ENCODE measurements around the gene TUBA1A.
A peak's percentile ranks its signal among the peaks of the same experiment; 100 is the strongest.
"Not testable (repeated sequence)": the region's sequence is repeated elsewhere in the genome, so short reads cannot be mapped to it uniquely, and the experiment has no call there.

TUBA1A gene

GRCh38 chr12:49200919-49201594 lies 12.2 kb upstream of the TUBA1A start:
- no peak for DNase-seq

- no peak for DNase-seq
Measured at GRCh38 chr12:49198431-49199155, 9.7 kb upstream of the TUBA1A start.

- DNase-seq = no peak
Measured at GRCh38 chr12:49197256-49197655, 8.4 kb upstream of the TUBA1A start.

GRCh38 chr12:49195736-49196135 lies 6.9 kb upstream of the TUBA1A start:
- DNase-seq = no peak

GRCh38 chr12:49193746-49194145 lies 4.9 kb upstream of the TUBA1A start:
- not testable (repeated sequence) for DNase-seq

GRCh38 chr12:49191498-49191897 lies 2.6 kb upstream of the TUBA1A start:
- DNase-seq = not testable (repeated sequence)

GRCh38 chr12:49190974-49191373 lies 2.1 kb upstream of the TUBA1A start:
- no peak for DNase-seq

GRCh38 chr12:49189731-49190716 lies 1.1 kb upstream of the TUBA1A start:
- no peak for DNase-seq

- DNase-seq = peak; percentile 80
Measured at GRCh38 chr12:49188201-49188915, 522 bp downstream of the TUBA1A start.

- DNase-seq = no peak
Measured at GRCh38 chr12:49187184-49187583, 1.7 kb downstream of the TUBA1A start.

- DNase-seq = not testable (repeated sequence)
Measured at GRCh38 chr12:49186307-49186706, 2.6 kb downstream of the TUBA1A start.

GRCh38 chr12:49184697-49185096 lies 4.2 kb downstream of the TUBA1A start:
- DNase-seq = not testable (repeated sequence)

GRCh38 chr12:49183214-49183950 lies 5.5 kb downstream of the TUBA1A start:
- DNase-seq = not testable (repeated sequence)

- no peak for DNase-seq
Measured at GRCh38 chr12:49174218-49174617, 14.7 kb downstream of the TUBA1A start.

GRCh38 chr12:49170924-49171323 lies 18.0 kb downstream of the TUBA1A start:
- no peak for DNase-seq

GRCh38 chr12:49165114-49165513 lies 23.8 kb downstream of the TUBA1A start:
- no peak for DNase-seq

GRCh38 chr12:49161901-49162300 lies 27.0 kb downstream of the TUBA1A start:
- not testable (repeated sequence) for DNase-seq

GRCh38 chr12:49161092-49161795 lies 27.6 kb downstream of the TUBA1A start:
- no peak for DNase-seq

GRCh38 chr12:49160399-49160798 lies 28.5 kb downstream of the TUBA1A start:
- no peak for DNase-seq

GRCh38 chr12:49154221-49154620 lies 34.7 kb downstream of the TUBA1A start:
- DNase-seq = no peak

- DNase-seq = no peak
Measured at GRCh38 chr12:49147384-49147783, 41.5 kb downstream of the TUBA1A start.

Measured in activated naive CD4-positive, alpha-beta T cell treated with anti-CD3 and anti-CD28 coated beads, Interleukin-2, amount 50 U/mL, for 16 hours (primary cell).